DMS 273 (cell line): Measurements from ENCODE around the gene HECTD4.
"Not testable (repeated sequence)": the region's sequence is repeated elsewhere in the genome, so short reads cannot be mapped to it uniquely, and the experiment has no call there.

Experiments
- DNase-seq: peaks from one replicate; lab custom pipeline; 2025; ENCODE audit not compliant: unreplicated experiment; lab: John Stamatoyannopoulos, UW

The HECTD4 gene

GRCh38 chr12:112125250-112125999 lies 256.8 kb downstream of the HECTD4 start, which contains the start of gene TRAFD1:
TRAFD1 (plus strand) TSS chr12:112125560; CDS start chr12:112130523, 4,963 bp downstream.
- peak; percentile 97 for DNase-seq

GRCh38 chr12:112124918-112125249 lies 257.3 kb downstream of the HECTD4 start:
- DNase-seq = no peak

- peak; percentile 46 for DNase-seq
Measured at GRCh38 chr12:112122823-112123690, 259.2 kb downstream of the HECTD4 start.

GRCh38 chr12:112121780-112122565 lies 260.3 kb downstream of the HECTD4 start:
- DNase-seq = peak; percentile 90

GRCh38 chr12:112117685-112118084 lies 264.5 kb downstream of the HECTD4 start:
- DNase-seq = no peak

GRCh38 chr12:112116232-112117060 lies 265.8 kb downstream of the HECTD4 start:
- DNase-seq = peak; percentile 82

GRCh38 chr12:112115259-112116045 lies 266.8 kb downstream of the HECTD4 start:
- no peak for DNase-seq

GRCh38 chr12:112112409-112113133 lies 269.7 kb downstream of the HECTD4 start:
- peak; percentile 24 for DNase-seq

- DNase-seq = peak; percentile 16
Measured at GRCh38 chr12:112111931-112112330, 270.3 kb downstream of the HECTD4 start.

- not testable (repeated sequence) for DNase-seq
Measured at GRCh38 chr12:112110787-112111662, 271.2 kb downstream of the HECTD4 start.
